Measurements from ENCODE around the gene ARHGDIG. TPM values are rescaled to one million over a fixed set of nuclear protein-coding genes. Genes with fewer than 3 reads are reported as not detected.

Gene ARHGDIG
- polyA plus RNA-seq, 1 experiment = 0.22 TPM

GRCh38 chr16:296276-296675 lies 15.9 kb downstream of the ARHGDIG start:
- H3K27me3 ChIP-seq (ENCODE audit: control insufficient read depth, insufficient read depth, low read length) = no peaks in the 10 kb centered on the region
- peaks cover 10% of the 10 kb centered on the region; the same call in 1 of the 2 replicates for H3K36me3 ChIP-seq (ENCODE audit: control insufficient read depth, insufficient read depth, low read length)
- TF ChIP-seq, protein P1, sequence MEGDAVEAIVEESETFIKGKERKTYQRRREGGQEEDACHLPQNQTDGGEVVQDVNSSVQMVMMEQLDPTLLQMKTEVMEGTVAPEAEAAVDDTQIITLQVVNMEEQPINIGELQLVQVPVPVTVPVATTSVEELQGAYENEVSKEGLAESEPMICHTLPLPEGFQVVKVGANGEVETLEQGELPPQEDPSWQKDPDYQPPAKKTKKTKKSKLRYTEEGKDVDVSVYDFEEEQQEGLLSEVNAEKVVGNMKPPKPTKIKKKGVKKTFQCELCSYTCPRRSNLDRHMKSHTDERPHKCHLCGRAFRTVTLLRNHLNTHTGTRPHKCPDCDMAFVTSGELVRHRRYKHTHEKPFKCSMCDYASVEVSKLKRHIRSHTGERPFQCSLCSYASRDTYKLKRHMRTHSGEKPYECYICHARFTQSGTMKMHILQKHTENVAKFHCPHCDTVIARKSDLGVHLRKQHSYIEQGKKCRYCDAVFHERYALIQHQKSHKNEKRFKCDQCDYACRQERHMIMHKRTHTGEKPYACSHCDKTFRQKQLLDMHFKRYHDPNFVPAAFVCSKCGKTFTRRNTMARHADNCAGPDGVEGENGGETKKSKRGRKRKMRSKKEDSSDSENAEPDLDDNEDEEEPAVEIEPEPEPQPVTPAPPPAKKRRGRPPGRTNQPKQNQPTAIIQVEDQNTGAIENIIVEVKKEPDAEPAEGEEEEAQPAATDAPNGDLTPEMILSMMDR (IDR thresholded peaks at IDR 0.05; ENCODE audit: insufficient read depth, low read depth, low read length) = no peak
- ChIA-PET CTCF (no interaction called here), POLR2A (no interaction called here)
- no peak overlapping the region for H3K4me3 ChIP-seq (ENCODE audit: low read depth, low read length)
- no peak for DNase-seq (ENCODE audit: low read depth)

DNA sequence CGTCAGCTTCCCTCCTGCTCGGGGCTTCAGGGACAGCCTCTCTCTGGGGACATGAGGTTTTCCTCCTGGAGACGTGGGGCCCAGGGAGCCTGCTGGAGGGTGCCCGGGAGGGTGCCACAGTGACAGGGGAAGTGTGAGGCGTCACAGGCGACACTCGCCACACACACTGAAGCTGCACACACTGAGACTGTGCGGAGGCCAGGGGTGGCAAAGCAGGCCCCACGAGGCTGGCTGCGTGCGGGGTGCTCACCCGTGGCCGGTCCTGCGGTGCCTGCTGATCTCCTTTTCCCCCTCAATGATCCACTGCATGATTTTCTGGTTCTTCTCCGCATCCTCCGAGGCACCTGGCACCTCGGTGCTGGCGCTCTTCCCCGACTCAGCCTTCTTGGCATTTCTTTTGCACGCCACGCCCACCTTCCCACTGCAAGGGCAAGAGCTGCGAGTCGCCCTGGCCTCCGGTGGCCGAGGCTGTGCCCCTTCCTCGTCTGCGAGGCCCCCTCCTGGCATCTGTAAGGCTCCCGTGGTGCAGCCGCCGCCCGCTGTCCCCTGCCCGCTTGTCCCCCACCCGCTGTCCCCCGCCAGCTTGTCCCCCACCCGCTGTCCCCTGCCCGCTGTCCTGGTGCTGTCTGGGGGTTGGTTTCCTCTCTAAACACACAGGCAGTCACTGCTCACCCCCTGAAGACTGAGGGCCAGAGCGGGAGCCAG lies 16.6 kb downstream of the ARHGDIG start:
- ChIA-PET POLR2A (no interaction called here), CTCF (no interaction called here)
- Histone ChIP-seq H3K27me3 (ENCODE audit: control insufficient read depth, insufficient read depth, low read length) (no peaks in the 10 kb centered on the region), H3K36me3 (ENCODE audit: control insufficient read depth, insufficient read depth, low read length) (peaks cover 9% of the 10 kb centered on the region; the same call in 1 of the 2 replicates), H3K4me3 (ENCODE audit: low read depth, low read length) (no peak overlapping the region)
- TF ChIP-seq, protein P1 (IDR thresholded peaks at IDR 0.05; ENCODE audit: insufficient read depth, low read depth, low read length) = no peak
- DNase-seq (ENCODE audit: low read depth) = no peak

GRCh38 chr16:297832-298231 lies 17.4 kb downstream of the ARHGDIG start:
- H3K27me3 ChIP-seq (ENCODE audit: control insufficient read depth, insufficient read depth, low read length) = no peaks in the 10 kb centered on the region
- H3K4me3 ChIP-seq (ENCODE audit: low read depth, low read length) = no peak overlapping the region
- ChIA-PET CTCF (no interaction called here), POLR2A (no interaction called here)
- peaks cover 9% of the 10 kb centered on the region; the same call in 1 of the 2 replicates for H3K36me3 ChIP-seq (ENCODE audit: control insufficient read depth, insufficient read depth, low read length)
- DNase-seq (ENCODE audit: low read depth) = no peak
- TF ChIP-seq, protein P1 (IDR thresholded peaks at IDR 0.05; ENCODE audit: insufficient read depth, low read depth, low read length) = no peak

GRCh38 chr16:301235-301634 lies 20.8 kb downstream of the ARHGDIG start:
- TF ChIP-seq, protein P1 (IDR thresholded peaks at IDR 0.05; ENCODE audit: insufficient read depth, low read depth, low read length) = no peak
- Histone ChIP-seq H3K4me3 (ENCODE audit: low read depth, low read length) (no peak overlapping the region), H3K27me3 (ENCODE audit: control insufficient read depth, insufficient read depth, low read length) (no peaks in the 10 kb centered on the region), H3K36me3 (ENCODE audit: control insufficient read depth, insufficient read depth, low read length) (peaks cover 14% of the 10 kb centered on the region)
- POLR2A ChIA-PET = no interaction called here
- CTCF ChIA-PET = no interaction called here
- no peak for DNase-seq (ENCODE audit: low read depth)

GRCh38 chr16:301950-302349 lies 21.6 kb downstream of the ARHGDIG start:
- DNase-seq (ENCODE audit: low read depth) = no peak
- Histone ChIP-seq H3K36me3 (ENCODE audit: control insufficient read depth, insufficient read depth, low read length) (peaks cover 15% of the 10 kb centered on the region), H3K4me3 (ENCODE audit: low read depth, low read length) (no peak overlapping the region), H3K27me3 (ENCODE audit: control insufficient read depth, insufficient read depth, low read length) (no peaks in the 10 kb centered on the region)
- ChIA-PET POLR2A (no interaction called here), CTCF (no interaction called here)
- TF ChIP-seq, protein P1 (IDR thresholded peaks at IDR 0.05; ENCODE audit: insufficient read depth, low read depth, low read length) = no peak

Measured in BJ (cell line).